ENCODE results near the gene ENPP6.

ENPP6 gene

DNA sequence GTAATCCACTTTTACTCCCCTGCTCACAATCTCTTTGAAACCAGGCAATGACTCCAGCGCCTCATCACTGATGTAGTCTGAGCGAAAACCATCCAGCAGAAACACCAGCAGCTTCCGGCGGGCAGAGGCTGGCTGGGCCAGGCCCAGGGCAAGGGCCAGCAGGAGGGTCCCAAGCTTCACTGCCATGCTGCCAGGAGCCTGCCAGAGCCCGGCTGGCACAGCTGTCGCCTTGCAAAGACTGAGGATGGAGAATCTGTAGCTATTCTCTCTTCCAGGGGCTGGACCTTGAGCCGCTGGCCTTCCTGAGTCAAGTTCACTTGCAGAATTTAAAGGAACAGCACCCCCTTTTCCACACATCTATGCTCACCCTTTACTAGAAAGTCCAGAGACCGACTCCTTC, at the start of gene ENPP6:
TSS of gene ENPP6 (minus strand) at position 240 of the 400 bp plus-strand sequence. CDS start at position 186, 54 bp downstream.
- FAIRE-seq, result no peak

GRCh38 chr4:184267206-184267608, 49.5 kb upstream of the ENPP6 start:
- FAIRE-seq, result no peak

DNA sequence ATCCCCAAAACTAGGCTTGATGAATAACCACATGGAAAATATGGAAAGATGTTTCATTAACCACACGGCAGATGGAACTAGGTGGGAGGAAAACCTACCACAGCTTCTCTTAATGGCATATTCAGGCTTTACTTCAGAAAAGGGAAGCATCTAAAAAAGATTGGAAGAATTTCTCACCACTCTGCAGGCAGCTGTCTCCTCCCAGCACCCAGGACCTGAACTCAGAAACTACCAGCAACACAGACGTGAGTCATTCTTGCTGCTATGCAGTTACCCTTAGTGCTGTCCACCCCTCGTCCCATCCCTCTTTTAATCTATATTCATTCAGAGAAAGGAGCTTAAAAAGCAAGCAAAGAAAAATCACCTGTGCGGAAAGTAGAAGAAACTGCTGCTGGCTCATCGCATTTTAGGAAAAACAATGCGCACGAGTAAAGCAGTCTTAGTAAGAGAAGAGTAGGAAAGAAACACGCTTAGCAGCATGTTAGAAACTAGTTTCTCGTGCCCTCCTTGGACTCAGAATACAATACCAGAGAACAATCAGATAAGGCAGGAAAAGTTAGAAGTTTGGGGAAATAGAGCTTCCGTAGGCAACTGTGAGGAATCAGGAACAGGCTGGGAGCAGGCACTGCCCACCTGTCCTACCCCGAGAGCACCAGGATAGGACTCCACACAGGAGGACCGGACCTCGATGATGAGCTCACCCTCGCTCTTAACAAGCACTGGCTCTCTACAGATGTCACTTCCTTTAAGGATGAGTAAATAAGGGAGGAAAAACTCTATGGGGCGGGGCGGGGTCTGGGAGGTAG, 48.1 kb upstream of the ENPP6 start:
- FAIRE-seq, result no peak

DNA sequence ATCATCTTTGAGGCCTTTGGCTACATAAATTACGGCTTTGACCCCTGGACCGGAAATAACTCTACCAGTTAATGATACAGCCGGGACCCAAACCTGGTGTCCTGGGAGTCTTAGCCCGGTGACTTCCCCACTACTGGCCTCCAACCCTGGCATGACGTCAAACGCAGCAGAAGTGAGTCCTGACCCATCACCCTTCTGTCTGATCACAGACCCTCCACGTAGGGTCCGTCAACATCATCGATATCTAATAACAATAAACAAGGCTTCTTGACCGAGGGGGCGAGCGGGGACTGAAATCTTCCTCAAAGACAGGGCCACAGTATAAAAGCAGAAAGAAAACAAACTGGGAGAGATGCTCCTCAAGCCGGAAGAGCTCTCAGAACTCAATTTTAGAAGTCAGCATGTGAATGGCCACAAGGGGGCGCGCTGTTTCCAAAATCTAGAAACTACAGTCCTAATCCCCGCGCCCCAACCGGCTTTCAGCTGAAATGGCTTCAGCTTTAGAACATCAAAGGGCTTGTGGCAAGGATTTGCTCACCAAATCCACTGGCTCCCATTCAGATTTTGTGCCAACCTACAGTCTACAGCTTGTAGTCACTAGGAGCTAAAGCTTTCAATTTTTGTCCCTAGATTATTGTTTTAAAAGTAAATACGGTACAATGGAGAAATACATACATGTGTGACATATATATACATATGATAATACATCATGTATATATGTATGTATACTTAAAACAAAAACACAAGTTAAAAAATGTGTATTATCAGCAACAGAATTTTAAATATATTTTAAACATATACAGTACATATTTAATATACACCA, 46.4 kb upstream of the ENPP6 start:
- FAIRE-seq, result peak; percentile 93

- no peak for FAIRE-seq
Measured at GRCh38 chr4:184263461-184263860, 45.8 kb upstream of the ENPP6 start.

DNA sequence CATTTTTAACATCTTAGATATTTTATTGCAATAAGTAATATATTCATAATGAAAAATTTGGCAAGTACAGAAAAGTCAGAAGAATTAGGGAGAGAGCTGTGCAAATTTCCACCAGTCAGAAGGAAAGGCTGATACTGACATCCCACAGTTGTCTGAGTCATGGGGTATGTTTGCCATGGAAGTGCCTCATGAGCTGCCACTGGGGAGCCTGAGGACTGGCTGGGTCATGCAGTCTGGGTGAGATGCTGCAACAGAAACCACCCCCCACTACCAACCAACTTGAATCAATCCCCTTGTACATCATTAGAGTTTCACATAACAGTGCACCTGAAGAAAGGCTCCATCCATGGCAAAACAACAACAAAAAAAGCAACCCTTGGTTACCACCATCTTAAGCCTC, 45.2 kb upstream of the ENPP6 start:
- no peak for FAIRE-seq

GRCh38 chr4:184261246-184261645, 43.6 kb upstream of the ENPP6 start:
- FAIRE-seq, result no peak

DNA sequence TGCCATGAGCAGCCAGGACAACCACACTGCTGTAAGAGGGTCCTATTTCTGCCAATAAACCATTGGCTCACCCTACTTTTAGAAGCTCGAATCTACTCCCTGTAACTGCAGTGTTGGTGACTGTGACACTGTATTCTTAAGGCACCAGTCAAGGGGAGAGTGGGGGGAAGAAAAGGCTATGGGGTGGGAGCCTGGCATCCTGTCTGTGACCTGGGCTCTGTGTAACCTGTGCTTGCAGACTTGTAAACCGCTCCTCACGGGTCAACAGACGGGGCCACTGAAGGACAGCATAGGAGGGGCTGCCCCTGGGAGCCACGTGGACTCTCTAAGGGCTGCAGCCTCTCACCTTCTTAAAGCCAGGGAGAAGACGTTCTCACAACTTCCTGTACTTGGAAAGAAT, 42.2 kb upstream of the ENPP6 start:
- no peak for FAIRE-seq

- FAIRE-seq, result no peak
Measured at GRCh38 chr4:184259081-184259480, 41.4 kb upstream of the ENPP6 start.

- FAIRE-seq, result no peak
Measured at GRCh38 chr4:184255871-184256642, 38.4 kb upstream of the ENPP6 start.

GRCh38 chr4:184255361-184255760, 37.7 kb upstream of the ENPP6 start:
- FAIRE-seq, result no peak

GRCh38 chr4:184253072-184253420, 35.4 kb upstream of the ENPP6 start:
- FAIRE-seq, result no peak

DNA sequence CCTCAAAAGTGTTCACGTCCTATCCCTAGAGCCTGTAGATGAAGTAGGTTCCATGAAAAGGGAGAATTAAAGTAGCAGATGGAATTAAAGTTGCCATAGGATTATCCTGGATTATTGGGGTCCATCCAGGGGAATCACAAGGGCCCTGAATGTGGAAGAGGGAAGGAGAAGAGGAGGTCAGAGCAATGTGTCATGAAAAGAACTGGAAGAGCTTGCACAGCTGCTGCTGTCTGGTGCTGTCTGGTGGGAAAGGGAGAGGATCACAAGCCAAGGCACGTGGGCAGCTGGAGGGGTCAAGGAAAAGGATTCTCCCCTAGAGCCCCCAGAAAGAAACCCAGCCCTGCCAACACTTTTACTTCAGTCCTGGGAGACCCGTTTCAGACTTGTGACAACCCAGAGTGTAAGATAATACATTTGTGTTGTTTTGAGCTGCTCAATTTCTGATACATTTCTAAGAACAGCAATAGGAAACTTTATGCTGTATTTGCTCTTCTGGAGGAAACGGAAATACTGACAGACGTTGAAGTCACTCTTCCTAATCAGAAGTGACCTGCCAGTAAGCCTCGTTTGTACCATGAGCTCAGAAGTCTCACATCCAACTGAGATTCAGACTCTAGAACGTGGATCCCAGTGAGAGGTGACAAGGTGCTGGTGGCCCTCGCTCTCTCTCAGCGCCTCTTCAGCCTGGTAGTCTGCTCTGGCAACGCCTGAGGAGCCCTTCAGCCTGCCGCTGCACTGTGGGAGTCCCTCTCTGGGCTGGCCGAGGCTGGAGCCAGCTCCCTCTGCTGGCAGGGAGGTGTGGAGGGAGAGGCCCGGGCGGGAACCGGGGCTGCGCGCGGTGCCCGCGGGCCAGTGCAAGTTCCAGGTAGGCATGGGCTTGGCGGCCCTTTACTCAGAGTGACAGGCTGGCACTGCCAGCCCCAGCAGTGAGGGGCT, 34.7 kb upstream of the ENPP6 start:
- no peak for FAIRE-seq

- FAIRE-seq, result no peak
Measured at GRCh38 chr4:184251670-184251980, 34.0 kb upstream of the ENPP6 start.

- no peak for FAIRE-seq
Measured at GRCh38 chr4:184250795-184251669, 33.4 kb upstream of the ENPP6 start.

DNA sequence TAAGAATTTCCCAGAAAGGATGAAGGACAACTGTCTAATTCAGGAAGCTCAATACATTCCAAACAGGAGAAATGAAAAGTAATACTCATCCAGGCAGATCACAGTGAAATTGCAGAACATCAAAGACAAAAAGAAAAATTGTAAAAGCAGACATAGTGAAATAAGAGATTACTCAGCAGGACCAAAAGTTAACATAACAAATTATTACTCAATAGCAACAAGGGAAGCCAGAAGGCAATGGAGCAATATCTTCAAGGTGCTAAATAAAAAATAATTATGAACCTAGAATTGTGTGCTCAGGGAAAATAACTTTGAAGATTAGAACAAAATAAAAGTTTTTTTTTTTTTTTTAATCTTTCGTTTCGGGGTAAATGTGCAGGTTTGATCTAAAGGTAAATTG, 30.5 kb upstream of the ENPP6 start:
- FAIRE-seq, result no peak

DNA sequence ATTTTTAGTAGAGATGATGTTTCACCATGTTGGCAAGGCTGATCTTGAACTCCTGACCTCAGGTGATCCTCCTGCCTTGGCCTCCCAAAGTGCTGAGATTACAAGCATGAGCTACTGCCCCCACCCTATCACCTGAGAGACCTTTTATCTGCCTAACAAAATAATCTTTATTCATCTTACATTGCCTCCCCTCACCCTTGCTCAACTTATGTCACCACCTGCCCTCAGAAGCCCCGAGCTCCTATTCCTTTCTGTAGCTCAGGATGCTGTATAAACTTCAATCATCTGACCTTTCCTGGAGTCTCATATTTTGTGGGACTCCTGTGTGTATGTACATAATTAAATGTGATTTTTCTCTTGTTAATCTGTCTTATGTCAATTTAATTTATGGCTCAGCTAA, 29.7 kb upstream of the ENPP6 start:
- FAIRE-seq, result no peak

GRCh38 chr4:184246426-184246825, 28.8 kb upstream of the ENPP6 start:
- FAIRE-seq, result no peak

GRCh38 chr4:184238072-184238745, 20.5 kb upstream of the ENPP6 start:
- no peak for FAIRE-seq

DNA sequence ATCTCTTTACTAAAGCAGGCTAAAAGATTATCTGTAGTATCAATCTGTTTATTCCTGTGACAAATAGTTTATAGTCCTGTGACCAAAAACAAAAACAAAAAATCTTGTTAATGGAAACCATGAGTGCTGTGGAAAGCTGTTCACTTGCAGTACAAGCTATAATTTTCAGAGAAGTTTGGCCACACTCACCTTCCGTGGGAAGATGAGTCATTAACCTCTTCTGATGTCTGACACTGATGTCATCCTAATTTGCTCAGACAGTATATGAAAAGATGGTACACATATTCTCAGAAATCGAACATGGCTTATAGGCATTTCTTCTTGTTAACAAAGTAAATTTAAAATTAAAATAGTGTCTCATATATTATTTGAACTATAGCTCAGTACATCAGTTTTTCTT, 19.9 kb upstream of the ENPP6 start:
- FAIRE-seq, result no peak

GRCh38 chr4:184235526-184235925, 17.9 kb upstream of the ENPP6 start:
- no peak for FAIRE-seq

Measured in islet of Langerhans (tissue), 1 donor.